ENCODE data around the gene CD84.
"Not testable (repeated sequence)": the region's sequence is repeated elsewhere in the genome, so short reads cannot be mapped to it uniquely, and the experiment has no call there.

Gene CD84

DNA sequence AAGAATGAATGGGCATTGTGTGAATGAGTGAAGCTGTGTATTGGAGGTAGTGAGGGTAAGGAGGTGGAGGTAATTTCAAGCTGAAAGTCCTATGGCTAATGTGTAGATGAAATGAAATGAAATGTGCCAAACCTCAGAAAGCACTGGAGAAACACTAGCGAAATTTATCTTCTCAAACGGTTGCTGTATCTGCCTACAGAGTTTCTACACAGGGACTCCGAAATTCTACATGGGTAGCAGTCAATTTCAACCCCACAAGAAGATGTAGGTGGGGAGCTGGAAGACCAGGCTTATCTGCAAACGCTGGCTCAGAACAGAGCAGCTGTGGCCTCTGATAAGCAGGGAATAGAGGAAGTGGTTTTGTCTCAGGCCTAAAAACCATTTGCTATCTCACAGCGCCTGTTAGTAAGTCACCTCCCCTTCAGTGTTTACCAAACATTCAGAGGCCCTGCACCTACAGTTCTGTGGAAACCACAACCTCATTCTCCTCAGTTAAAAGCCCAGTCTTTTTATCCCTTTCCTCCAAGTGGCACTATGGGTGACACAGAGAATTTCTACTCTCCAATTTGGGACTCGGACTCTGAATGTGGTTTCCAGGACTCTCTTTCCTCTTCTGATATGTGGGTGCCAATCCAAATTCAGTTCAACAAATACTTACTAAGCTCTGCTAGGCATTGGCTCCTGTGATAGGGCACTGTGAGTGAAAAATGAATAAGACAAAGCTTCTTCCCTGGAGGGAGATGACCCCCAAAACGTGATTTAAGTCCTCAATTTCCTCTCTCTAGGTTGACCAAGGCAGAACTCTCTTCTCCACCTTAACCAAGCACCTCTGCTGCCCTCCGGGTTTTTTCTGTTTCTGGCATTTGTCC is 39.1 kb downstream of the CD84 start:
- peak; percentile 100 for DNase-seq

DNA sequence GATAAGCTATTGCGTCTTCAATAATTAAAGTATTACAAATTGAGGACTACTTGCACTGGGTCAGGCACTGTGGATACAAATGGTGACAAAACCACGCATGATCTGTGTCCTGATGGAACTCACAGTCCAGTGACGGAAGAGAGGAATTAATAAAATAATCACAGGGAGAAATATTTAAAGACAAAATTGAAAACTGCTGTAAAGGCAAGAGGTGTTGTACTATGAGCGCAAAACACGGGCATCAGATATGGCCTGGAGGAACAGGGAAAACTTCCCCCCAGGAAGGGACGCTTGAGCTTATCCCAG is 39.7 kb downstream of the CD84 start:
- no peak for DNase-seq

- no peak for DNase-seq
These were observed 40.2 kb downstream of the CD84 start for GRCh38 chr1:160538985-160539651.

GRCh38 chr1:160537714-160538665 is 41.3 kb downstream of the CD84 start:
- DNase-seq, result no peak

DNA sequence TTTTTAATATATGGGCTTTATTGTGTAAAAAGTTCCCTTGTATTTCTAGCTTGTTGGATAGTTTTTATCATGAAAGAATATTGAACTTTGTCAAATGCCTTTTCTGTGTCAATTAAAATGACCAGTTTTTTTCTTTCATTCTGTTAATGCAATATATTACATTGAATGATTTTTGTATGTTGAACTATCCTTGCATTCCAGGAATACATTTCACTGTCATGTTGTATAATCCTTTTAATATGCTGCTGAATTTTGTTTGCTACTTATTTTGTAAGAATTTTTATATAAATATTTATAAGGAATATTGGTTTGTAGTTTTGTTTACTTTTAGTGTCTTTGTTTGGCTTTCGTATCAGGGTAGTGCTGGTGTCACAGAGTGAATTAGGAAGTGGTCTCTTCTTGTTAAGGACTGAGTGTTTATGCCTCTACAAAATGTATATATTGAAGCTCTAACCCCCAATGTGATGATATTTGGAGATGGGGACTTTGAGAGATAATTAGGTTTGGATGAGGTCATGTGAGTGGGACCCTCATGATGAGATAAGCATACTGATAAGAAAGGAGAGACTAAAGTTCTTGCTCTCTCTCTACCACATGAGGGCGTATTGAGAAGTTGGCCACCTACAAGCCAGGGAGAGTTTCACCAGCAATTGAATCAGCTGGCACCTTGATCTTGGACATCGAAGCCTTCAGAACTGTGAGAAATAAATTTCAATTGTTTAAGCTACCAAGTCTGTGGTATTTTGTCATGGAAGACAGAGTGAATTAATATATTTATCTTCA is 44.3 kb downstream of the CD84 start:
- DNase-seq, result no peak

DNA sequence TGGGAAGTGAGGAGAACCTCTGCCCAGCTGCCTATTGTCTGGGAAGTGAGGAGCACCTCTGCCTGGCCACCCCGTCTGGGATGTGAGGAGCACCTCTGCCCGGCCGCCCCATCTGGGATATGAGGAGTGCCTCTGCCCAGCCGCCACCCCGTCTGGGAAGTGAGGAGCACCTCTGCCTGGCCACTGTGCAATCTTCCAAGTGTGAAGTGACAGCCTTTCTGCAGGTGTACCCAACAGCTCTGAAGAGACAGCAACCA is 46.8 kb downstream of the CD84 start:
- DNase-seq, result not testable (repeated sequence)

DNA sequence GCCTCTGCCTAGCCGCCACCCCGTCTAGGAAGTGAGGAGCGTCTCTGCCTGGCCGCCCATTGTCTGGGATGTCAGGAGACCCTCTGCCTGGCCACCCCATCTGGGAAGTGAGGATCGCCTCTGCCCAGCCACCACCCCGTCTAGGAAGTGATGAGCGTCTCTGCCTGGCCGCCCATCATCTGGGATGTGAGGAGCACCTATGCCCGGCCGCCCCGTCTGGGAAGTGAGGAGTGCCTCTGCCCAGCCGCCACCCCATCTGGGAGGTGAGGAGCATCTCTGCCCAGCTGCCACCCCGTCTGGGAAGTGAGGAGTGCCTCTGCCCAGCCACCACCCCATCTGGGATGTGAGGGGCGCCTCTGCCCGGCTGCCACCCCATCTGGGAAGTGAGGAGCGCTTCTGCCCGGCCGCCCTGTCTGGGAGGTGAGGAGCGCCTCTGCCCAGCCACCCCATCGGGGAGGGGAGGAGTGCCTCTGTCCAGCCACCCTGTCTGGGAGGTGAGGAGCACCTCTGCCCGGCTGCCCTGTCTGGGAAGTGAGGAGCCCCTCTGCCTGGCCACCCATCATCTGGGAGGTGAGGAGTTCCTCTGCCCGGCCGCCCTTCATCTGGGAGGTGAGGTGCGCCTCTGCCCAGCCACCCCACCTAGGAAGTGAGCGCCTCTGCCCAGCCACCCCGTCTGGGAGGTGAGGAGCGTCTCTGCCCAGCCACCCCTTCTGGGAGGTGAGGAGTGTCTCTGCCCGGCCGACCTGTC is 47.3 kb downstream of the CD84 start:
- DNase-seq, result not testable (repeated sequence)

- DNase-seq, result not testable (repeated sequence)
These were observed 49.8 kb downstream of the CD84 start for GRCh38 chr1:160529401-160529952.

- DNase-seq, result not testable (repeated sequence)
These were observed 55.5 kb downstream of the CD84 start for GRCh38 chr1:160523789-160524188.

- DNase-seq, result no peak
These were observed 56.5 kb downstream of the CD84 start, which contains the start of gene SLAMF6 for GRCh38 chr1:160522622-160523345. SLAMF6 (minus strand) TSS chr1:160523255; CDS start chr1:160523192, 63 bp downstream.

- DNase-seq, result no peak
These were observed 57.2 kb downstream of the CD84 start for GRCh38 chr1:160522136-160522535.

DNA sequence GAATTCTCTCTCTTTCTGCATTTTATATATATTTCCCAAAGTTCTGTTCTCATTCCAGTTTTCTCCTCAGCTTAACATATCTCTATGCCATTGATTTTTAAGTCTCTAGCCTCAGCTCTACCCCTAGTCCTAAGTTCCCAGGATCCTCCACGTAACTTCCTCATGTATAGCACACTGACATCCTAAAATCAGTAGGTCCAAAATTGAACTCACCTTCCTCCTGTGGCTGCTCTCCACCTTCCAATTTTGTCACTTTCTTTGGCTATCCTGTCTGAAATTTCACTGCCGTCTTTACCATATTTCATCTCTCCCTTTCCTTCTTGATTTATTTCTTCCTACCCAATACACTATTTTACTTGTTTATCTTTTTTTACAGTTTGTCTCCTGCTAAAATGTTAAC is 57.7 kb downstream of the CD84 start:
- DNase-seq, result no peak

- DNase-seq, result no peak
These were observed 58.3 kb downstream of the CD84 start for GRCh38 chr1:160520999-160521398.

- DNase-seq, result no peak
These were observed 58.7 kb downstream of the CD84 start for GRCh38 chr1:160520582-160520981.

DNA sequence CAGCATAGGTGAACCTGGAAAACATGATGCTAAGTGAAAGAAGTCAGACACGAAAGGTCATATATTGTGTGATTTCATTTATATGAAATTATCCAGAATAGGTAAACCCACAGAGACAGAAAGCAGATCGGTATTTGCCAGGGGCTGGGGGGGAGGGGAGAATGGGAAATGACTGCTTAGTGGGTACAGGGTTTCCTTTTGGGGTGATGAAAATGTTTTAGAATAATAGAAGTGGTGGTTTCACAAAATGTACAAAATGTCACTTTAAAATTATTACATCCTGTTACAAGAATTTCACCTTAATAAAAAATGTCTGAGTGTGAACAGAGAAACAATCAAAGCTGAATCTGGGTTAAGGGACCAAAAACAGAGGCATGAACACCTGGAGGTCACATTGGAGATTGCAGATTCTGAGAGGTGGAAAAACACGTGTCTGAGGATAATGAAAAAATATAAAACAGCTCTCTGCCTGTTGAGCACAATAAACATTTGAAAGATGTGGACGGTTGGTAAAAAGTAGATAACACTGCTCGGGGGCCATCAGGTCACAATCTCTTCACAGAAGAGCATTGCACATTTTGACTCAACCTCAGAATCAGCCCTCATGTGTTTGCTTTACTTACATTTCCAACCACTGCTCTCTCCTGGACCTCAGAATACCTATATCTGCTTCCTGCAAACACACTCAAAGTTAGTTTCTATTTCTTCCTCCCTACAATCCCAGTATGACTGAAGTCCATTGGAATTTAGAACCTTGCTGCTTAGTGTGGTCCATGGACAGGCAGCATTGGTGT is 59.5 kb downstream of the CD84 start:
- no peak for DNase-seq

DNA sequence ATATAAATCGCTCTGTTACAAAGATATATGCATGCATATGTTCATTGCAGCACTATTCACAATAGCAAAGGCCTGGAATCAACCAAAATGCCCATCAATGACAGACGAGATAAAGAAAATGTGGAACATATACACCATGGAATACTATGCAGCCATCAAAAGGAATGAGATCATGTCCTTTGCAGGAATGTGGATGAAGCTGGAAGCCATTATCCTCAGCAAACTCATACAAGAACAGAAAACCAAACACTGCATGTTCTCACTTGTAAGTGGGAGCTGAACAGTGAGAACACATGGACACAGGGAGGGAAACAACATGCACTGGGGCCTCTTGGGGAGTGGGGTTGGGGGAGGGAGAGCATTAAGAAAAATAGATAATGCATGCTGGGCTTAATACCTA is 61.8 kb downstream of the CD84 start:
- not testable (repeated sequence) for DNase-seq

GRCh38 chr1:160515908-160516307 is 63.4 kb downstream of the CD84 start:
- not testable (repeated sequence) for DNase-seq

DNA sequence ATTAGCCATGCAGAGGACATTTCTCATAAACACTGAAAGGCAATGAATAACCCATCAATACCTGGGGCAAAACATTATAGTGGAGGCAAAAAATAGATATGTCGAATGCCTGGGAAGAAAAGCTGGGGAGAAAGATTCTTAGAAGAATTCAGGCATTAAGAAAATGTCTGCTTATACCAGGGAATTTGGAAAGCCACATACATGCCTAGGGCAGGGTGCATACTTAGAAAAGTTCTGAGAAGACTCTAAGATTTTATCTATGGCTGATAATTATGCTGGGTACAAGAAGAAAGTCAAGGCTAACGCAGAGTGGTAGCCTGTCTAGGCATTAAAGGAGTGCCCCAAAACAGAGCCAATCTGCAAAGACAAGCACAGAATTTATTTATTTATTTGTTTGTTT is 74.6 kb downstream of the CD84 start:
- no peak for DNase-seq

DNA sequence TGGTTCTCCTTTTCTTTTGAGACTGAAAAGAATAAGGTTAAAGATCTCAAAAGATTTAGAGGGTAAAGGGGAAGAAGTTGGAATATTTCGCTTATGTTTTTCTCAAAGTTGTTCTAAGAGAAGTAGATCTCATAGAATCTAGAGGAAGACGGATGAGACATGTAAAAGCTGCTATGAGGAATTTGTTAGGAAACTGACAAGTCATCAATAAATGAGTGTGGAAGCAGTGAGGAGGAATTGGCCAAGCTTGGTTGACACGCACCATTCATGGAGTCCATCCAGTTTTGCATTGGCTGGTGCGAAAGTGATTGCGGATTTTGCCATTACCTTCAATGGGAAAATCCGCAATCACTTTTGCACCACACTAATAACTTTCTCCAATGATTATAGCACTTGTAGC is 76.2 kb downstream of the CD84 start:
- no peak for DNase-seq
